Ovary (tissue), 3 donors: ENCODE results near the gene TASOR2.

Experiments used
- POLR2A ChIP-seq: fragments of 450-650 bp; IDR thresholded peaks from one replicate; pipeline ENCODE4 v1.6.1; 2017; ENCODE audit warnings: antibody characterized with exemption, mild to moderate bottlenecking, moderate library complexity
- TF ChIP-seq, protein P1 (sequence below), 3 donors: fragments of 450-650 bp in 2 of 3; fragments of 200-600 bp in 1 of 3; IDR thresholded peaks; one replicate each; pipeline versions ENCODE4 v1.5.1 to v1.8.0; 2016 to 2022; ENCODE audit warnings: antibody characterized with exemption in 3 of 3, mild to moderate bottlenecking in 1 of 3
- donor health status: DM: no; HTN: no; CAD: no.

DNA sequence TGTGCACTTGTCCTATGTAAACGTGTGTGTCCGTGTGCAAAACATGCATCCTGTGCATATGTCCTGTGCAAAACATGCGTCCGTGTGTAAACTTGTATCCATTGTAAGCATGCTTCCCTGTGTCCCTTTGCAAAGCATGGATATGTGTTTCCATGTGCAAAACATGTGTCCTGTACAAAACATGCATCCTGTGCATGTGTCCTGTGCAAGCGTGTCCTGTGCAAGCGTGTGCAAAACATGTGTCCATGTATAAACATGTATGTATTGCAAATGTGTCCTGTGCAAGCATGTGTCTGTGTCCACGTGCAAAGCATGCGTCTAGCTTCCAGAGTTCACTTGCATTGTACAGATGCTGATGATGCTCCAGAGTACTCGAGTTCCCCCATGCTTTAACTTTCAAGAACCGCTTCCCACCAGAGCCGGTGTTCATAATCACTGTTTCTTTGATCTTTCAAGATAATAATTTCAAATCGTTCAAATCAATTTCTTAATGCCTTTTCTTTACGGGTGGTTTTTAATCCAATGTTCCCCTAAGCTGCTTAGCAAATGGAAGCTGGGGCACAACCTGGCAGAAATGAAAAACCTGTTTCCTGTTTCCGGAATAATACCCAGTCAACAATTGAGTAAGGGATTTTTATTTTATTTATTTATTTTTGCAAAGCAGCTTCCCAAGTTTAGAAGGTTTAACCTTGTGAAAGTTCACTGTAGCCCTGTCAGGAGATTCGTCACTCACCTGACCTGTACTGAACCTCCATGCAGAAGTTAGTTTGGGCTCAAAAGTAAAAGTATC lies 17.6 kb upstream of the TASOR2 start:
- TF ChIP-seq, protein P1, sequence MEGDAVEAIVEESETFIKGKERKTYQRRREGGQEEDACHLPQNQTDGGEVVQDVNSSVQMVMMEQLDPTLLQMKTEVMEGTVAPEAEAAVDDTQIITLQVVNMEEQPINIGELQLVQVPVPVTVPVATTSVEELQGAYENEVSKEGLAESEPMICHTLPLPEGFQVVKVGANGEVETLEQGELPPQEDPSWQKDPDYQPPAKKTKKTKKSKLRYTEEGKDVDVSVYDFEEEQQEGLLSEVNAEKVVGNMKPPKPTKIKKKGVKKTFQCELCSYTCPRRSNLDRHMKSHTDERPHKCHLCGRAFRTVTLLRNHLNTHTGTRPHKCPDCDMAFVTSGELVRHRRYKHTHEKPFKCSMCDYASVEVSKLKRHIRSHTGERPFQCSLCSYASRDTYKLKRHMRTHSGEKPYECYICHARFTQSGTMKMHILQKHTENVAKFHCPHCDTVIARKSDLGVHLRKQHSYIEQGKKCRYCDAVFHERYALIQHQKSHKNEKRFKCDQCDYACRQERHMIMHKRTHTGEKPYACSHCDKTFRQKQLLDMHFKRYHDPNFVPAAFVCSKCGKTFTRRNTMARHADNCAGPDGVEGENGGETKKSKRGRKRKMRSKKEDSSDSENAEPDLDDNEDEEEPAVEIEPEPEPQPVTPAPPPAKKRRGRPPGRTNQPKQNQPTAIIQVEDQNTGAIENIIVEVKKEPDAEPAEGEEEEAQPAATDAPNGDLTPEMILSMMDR (IDR thresholded peaks at IDR 0.05), result no peak
- no peak for TF ChIP-seq POLR2A
